HL-60 (cell line): ENCODE measurements around the gene TFPI.

Experiments
- DNase-seq, 2 experiments: peaks; one replicate each; pipeline ENCODE4 v3.0.0-alpha.2; 2010 to 2020; ENCODE audit warnings: low read depth in 1 of 2, low spot score in 1 of 2
- H3K27ac ChIP-seq: fragments of 250-450 bp; sonication (Bioruptor Pico); replicated peaks from 2 replicates; pipeline ENCODE4 v1.5.1; 2020; ENCODE audit warnings: mild to moderate bottlenecking, moderate library complexity
- H3K27me3 ChIP-seq: fragments of 250-450 bp; sonication (Bioruptor Pico); 2 replicates; pipeline ENCODE4 v1.5.1; 2021; ENCODE audit warnings: mild to moderate bottlenecking, moderate library complexity; ENCODE audit not compliant: insufficient read depth, poor library complexity, severe bottlenecking
- H3K4me3 ChIP-seq: replicated peaks from 2 replicates; pipeline ENCODE4 v1.5.1; 2011; ENCODE audit warnings: mild to moderate bottlenecking, control low read depth, low read length; ENCODE audit not compliant: insufficient read depth
- GABPA ChIP-seq: IDR thresholded peaks from 2 replicates; pipeline ENCODE4 v1.6.1; 2012; ENCODE audit warnings: low read depth
- POLR2AphosphoS5 ChIP-seq: IDR thresholded peaks from 2 replicates; pipeline ENCODE4 v1.6.1; 2012; ENCODE audit warnings: low read depth
- SPI1 ChIP-seq: IDR thresholded peaks from 2 replicates; pipeline ENCODE4 v1.6.1; 2012; ENCODE audit warnings: low read depth, mild to moderate bottlenecking, borderline replicate concordance
- TF ChIP-seq, protein P1 (sequence below): IDR thresholded peaks from one replicate; pipeline ENCODE4 v1.5.1; 2011; ENCODE audit warnings: low read length, control low read depth, inconsistent platforms; ENCODE audit not compliant: insufficient read depth
- TF ChIP-seq, protein P2 (sequence below): IDR thresholded peaks from 2 replicates; pipeline ENCODE4 v1.6.1; 2012; ENCODE audit warnings: low read depth; ENCODE audit not compliant: insufficient replicate concordance

TFPI gene

DNA sequence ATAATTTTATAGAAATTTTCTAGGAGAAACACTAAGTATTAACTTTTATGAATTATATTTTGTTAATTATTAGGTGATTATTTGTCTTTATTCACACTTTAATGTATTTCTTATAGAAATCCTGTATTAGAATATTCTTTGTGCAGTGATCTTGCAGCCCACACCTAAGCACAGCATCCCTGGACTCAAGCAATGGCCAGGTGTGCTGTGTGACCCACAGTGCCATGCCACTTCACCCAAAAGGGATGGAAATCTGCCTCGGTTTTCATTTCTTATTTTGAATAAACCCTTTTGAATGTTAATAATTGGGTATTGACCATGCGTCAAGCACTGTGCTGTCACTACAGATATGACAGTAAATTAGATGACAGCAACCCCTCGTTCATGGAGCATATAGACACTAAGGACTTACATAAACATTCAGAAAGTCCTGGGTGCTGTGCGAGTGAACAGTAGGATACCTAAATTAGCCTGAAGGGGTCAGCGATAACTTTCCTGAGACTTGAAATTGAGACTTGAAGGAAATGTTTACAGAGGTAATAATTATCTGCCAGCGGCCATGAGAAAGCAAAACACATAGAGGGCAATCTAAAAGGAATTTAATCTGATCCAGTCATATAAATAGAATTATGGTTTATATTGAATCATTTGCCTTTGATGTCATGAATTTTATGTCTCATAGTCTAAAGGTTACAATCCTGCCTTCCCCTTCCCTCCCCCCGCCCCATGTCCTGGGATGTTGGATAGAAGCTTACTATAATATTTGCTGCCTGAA is 53.5 kb downstream of the TFPI start:
- no peak for TF ChIP-seq POLR2AphosphoS5
- TF ChIP-seq, protein P1, sequence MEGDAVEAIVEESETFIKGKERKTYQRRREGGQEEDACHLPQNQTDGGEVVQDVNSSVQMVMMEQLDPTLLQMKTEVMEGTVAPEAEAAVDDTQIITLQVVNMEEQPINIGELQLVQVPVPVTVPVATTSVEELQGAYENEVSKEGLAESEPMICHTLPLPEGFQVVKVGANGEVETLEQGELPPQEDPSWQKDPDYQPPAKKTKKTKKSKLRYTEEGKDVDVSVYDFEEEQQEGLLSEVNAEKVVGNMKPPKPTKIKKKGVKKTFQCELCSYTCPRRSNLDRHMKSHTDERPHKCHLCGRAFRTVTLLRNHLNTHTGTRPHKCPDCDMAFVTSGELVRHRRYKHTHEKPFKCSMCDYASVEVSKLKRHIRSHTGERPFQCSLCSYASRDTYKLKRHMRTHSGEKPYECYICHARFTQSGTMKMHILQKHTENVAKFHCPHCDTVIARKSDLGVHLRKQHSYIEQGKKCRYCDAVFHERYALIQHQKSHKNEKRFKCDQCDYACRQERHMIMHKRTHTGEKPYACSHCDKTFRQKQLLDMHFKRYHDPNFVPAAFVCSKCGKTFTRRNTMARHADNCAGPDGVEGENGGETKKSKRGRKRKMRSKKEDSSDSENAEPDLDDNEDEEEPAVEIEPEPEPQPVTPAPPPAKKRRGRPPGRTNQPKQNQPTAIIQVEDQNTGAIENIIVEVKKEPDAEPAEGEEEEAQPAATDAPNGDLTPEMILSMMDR, result no peak
- no peak for TF ChIP-seq GABPA
- TF ChIP-seq SPI1, result no peak
- TF ChIP-seq, protein P2, sequence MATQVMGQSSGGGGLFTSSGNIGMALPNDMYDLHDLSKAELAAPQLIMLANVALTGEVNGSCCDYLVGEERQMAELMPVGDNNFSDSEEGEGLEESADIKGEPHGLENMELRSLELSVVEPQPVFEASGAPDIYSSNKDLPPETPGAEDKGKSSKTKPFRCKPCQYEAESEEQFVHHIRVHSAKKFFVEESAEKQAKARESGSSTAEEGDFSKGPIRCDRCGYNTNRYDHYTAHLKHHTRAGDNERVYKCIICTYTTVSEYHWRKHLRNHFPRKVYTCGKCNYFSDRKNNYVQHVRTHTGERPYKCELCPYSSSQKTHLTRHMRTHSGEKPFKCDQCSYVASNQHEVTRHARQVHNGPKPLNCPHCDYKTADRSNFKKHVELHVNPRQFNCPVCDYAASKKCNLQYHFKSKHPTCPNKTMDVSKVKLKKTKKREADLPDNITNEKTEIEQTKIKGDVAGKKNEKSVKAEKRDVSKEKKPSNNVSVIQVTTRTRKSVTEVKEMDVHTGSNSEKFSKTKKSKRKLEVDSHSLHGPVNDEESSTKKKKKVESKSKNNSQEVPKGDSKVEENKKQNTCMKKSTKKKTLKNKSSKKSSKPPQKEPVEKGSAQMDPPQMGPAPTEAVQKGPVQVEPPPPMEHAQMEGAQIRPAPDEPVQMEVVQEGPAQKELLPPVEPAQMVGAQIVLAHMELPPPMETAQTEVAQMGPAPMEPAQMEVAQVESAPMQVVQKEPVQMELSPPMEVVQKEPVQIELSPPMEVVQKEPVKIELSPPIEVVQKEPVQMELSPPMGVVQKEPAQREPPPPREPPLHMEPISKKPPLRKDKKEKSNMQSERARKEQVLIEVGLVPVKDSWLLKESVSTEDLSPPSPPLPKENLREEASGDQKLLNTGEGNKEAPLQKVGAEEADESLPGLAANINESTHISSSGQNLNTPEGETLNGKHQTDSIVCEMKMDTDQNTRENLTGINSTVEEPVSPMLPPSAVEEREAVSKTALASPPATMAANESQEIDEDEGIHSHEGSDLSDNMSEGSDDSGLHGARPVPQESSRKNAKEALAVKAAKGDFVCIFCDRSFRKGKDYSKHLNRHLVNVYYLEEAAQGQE, result no peak
- DNase-seq, result no peak
- Histone ChIP-seq H3K27ac (no peak overlapping the region), H3K4me3 (no peak overlapping the region), H3K27me3 (no peaks in the 10 kb centered on the region)

DNA sequence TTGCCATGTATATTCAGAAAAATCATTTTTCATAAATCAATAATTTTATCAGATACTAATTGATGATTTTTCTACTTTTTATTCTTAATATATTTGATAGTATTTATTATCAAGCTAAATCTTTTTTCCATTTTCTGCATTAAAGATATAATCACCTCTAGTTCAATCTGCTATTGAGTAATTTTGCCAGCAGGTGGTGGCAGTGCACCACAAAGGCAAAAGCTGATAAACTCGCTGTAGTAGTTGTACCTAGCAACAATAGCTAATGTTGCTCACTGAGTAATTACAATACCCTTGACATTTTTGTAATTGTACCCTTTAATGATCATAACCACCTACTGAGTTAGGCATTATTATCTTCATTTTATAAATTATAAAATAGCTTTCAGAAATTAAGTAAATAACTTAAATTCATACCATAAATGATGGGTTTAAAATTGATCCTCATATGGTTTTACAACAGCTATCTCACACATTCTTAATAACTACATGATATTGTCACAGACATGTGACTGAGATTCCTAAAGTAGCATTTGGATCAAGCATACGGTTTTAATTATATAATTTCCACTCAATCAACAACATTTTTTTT is 54.2 kb downstream of the TFPI start:
- H3K27ac ChIP-seq, result no peak overlapping the region
- TF ChIP-seq, protein P1, result peak; percentile 37
- TF ChIP-seq SPI1, result no peak
- no peak for TF ChIP-seq POLR2AphosphoS5
- DNase-seq, result peak; percentile 6 to 49
- H3K27me3 ChIP-seq, result no peaks in the 10 kb centered on the region
- H3K4me3 ChIP-seq, result no peak overlapping the region

DNA sequence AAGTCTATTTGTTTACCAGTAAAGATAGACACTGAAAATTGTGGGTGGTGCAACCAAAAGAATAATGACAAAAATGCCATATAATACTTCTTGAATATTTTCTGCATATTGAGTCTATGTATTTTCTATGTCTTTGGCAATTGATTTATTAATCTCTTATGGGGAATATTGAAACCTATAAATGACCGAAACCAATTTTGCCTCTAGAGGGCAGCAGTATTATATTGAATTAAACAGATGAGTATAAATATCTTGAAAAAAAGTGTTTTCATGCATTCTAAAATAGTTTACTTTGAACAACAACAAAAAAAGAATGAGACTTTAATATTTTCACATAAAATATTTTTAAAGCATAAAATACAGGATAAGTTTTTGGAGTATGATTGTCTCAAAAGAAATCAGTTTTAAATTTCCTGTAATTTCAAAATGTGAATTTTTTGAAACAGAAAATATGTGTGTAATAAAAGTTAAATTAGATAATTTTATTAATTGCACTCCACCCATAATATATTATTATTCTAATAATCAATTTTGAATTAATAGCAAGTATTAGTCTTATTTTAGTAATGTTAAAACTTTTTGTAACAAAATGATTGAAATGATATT is 56.3 kb downstream of the TFPI start:
- H3K27me3 ChIP-seq, result no peaks in the 10 kb centered on the region
- TF ChIP-seq SPI1 (no peak), GABPA (no peak), POLR2AphosphoS5 (no peak)
- TF ChIP-seq, protein P2, result no peak
- TF ChIP-seq, protein P1, result no peak
- no peak overlapping the region for H3K4me3 ChIP-seq
- no peak for DNase-seq
- no peak overlapping the region for H3K27ac ChIP-seq
